Liver (tissue), 9 donors: ENCODE results near the gene PM20D1. TPM values are rescaled to one million over a fixed set of nuclear protein-coding genes. Genes with fewer than 3 reads are reported as not detected.

Experiments used
- DNase-seq: peaks from one replicate; pipeline ENCODE4 v3.0.0-alpha.2; 2017; ENCODE audit warnings: low spot score
- H3K27ac ChIP-seq, 2 donors: one replicate each; pipeline ENCODE4 v1.7.0; 2013; ENCODE audit warnings: inconsistent platforms in 2 of 2, low read length in 2 of 2, control low read depth in 1 of 2, low read depth in 1 of 2, mild to moderate bottlenecking in 1 of 2
- H3K27me3 ChIP-seq, 4 donors: one replicate each; pipeline versions ENCODE4 v1.6.1 to v1.7.0; 2013; ENCODE audit warnings: low read length in 3 of 4, inconsistent platforms in 1 of 4, mild to moderate bottlenecking in 1 of 4, moderate library complexity in 1 of 4; ENCODE audit not compliant: control insufficient read depth in 4 of 4, insufficient read depth in 4 of 4
- H3K36me3 ChIP-seq, 4 donors: one replicate each; pipeline versions ENCODE4 v1.6.1 to v1.7.0; 2013; ENCODE audit warnings: low read length in 3 of 4, mild to moderate bottlenecking in 3 of 4, low read depth in 1 of 4, moderate library complexity in 1 of 4; ENCODE audit not compliant: control insufficient read depth in 4 of 4, insufficient read depth in 3 of 4
- H3K4me1 ChIP-seq, 4 donors: one replicate each; pipeline versions ENCODE4 v1.6.1 to v1.7.0; 2013; ENCODE audit warnings: low read length in 3 of 4, mild to moderate bottlenecking in 3 of 4, moderate library complexity in 1 of 4; ENCODE audit not compliant: control insufficient read depth in 4 of 4, insufficient read depth in 4 of 4
- H3K4me3 ChIP-seq, 3 donors: one replicate each; pipeline versions ENCODE4 v1.6.1 to v1.7.0; 2013; ENCODE audit warnings: low read length in 3 of 3, control low read depth in 1 of 3, low read depth in 1 of 3, mild to moderate bottlenecking in 1 of 3
- H3K9ac ChIP-seq, 2 donors: one replicate each; pipeline ENCODE4 v1.7.0; 2013; ENCODE audit warnings: low read length in 2 of 2, mild to moderate bottlenecking in 2 of 2, moderate library complexity in 2 of 2, control low read depth in 1 of 2, low read depth in 1 of 2
- H3K9me3 ChIP-seq, 4 donors: one replicate each; pipeline versions ENCODE4 v1.6.1 to v1.7.0; 2013; ENCODE audit warnings: low read length in 3 of 4; ENCODE audit not compliant: control insufficient read depth in 4 of 4
- ATF3 ChIP-seq: IDR thresholded peaks from 2 replicates; pipeline ENCODE4 v1.6.1; 2016; ENCODE audit warnings: antibody characterized with exemption
- EGR1 ChIP-seq, 2 donors: IDR thresholded peaks; 2 replicates each; pipeline ENCODE4 v1.6.1; 2016 to 2018; ENCODE audit warnings: antibody characterized with exemption in 2 of 2, low read depth in 2 of 2
- FOXA1 ChIP-seq: IDR thresholded peaks from 2 replicates; pipeline ENCODE4 v1.6.1; 2016; ENCODE audit warnings: antibody characterized with exemption
- GABPA ChIP-seq, 2 donors: IDR thresholded peaks in 1 of 2; conservative IDR thresholded peaks in 1 of 2; 2 replicates each; pipeline ENCODE4 v1.6.1; 2016; ENCODE audit warnings: antibody characterized with exemption in 2 of 2, mild to moderate bottlenecking in 1 of 2, moderate library complexity in 1 of 2
- HNF4A ChIP-seq, 2 donors: conservative IDR thresholded peaks; 2 replicates each; pipeline ENCODE4 v1.6.1; 2016; ENCODE audit warnings: antibody characterized with exemption in 2 of 2, mild to moderate bottlenecking in 2 of 2
- HNF4G ChIP-seq: IDR thresholded peaks from 2 replicates; pipeline ENCODE4 v1.6.1; 2016; ENCODE audit warnings: antibody characterized with exemption
- RAD21 ChIP-seq, 2 donors: IDR thresholded peaks; 2 replicates each; pipeline ENCODE4 v1.6.1; 2016; ENCODE audit warnings: antibody characterized with exemption in 2 of 2, mild to moderate bottlenecking in 2 of 2
- REST ChIP-seq: IDR thresholded peaks from 2 replicates; pipeline ENCODE4 v1.6.1; 2016; ENCODE audit warnings: antibody characterized with exemption, mild to moderate bottlenecking
- WGBS: extraction: QIAGEN DNeasy Blood & Tissue Kit; methylation state at CpG from one replicate; pipeline ENCODE4 v1.1.7; 2013; 5-methylcytosine and 5-hydroxymethylcytosine counted together
- polyA plus RNA-seq, 2 donors: library from polyadenylated mRNA; stranded (reverse) in 1 of 2; unstranded in 1 of 2; fragments of 200-250 nt in 1 of 2; fragments of >200 nt in 1 of 2; fragmentation: Nextera tagmentation in 1 of 2; extraction: Ambion mirVana in 1 of 2; gene quantifications; one replicate each; pipeline versions ENCODE4 v1.2.1 to v1.2.3, GENCODE V29; 2013 to 2015
- total RNA-seq, 2 donors: library from RNA; depleted of rRNA; stranded (reverse); fragments of >200 nt; gene quantifications; one replicate each; pipeline ENCODE4 v1.2.3, GENCODE V29; 2014
- TF ChIP-seq, protein P1 (sequence below): IDR thresholded peaks from 2 replicates; pipeline ENCODE4 v1.6.1; 2016; ENCODE audit warnings: antibody characterized with exemption
- donor health status: healthy.
- donor health status: healthy.
- donor health status: healthy.
- donor health status: healthy.
- donor health status: healthy.

PM20D1 gene
- total and polyA plus RNA-seq, 4 donors, result under 0.01 to 0.30 (median 0.22) TPM

DNA sequence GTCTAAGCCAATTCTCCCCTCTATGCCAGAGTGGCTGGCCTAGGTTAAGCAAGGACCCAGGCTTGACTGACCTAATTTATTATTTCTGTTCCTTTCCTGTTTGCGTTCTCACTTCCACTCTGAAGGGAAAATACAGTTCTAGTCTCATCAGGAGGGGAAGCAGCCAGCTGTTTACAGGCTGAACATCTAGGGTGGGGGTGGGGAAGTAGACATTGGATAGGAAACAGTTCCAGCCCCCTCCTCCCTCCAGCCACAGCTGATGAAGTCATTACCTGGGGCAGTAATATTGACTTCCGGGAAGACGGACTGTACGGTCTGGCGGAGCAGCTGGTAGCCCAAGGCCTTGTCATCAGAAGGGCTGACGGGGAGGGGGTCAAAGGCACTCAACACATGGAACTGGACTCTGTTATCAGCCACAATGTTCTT is 17.6 kb downstream of the PM20D1 start (continued):
- no peak for TF ChIP-seq EGR1 (IDR thresholded peaks at IDR 0.05; ENCODE audit: low read depth in 2 of 2)

DNA sequence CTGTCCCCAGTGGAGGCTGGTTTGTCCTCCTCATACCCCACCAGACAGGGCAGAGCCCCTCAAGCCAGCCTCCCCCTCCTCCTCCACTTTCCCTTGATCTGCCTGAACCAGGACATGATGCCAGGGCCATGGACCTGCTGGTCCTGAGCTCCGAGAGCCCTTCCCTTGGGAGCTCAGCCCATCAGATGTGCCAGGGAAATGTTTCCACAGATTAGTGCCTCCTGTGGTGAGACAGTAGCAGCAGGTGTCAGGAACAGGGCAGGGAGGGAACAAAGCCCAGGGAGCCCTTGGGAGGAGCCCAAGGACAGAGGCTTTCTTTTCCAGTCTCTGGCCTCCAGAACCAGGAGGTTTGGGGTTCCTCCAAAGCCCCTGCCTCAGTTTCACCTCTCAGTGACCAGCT is 22.3 kb downstream of the PM20D1 start:
- H3K4me1 ChIP-seq, result peaks cover 0 to 5% (median 0%) of the 10 kb centered on the region in 4 donors
- TF ChIP-seq HNF4G (no peak), REST (no peak)
- DNase-seq, result no peak
- no peaks in the 10 kb centered on the region for H3K36me3 ChIP-seq
- no peak overlapping the region for H3K27ac ChIP-seq
- no peak overlapping the region for H3K4me3 ChIP-seq
- no peaks in the 10 kb centered on the region for H3K27me3 ChIP-seq
- no peaks in the 10 kb centered on the region for H3K9me3 ChIP-seq
- H3K9ac ChIP-seq, result no peak overlapping the region
- 79% methylated on average over 1 of the region's 1 CpG for WGBS

DNA sequence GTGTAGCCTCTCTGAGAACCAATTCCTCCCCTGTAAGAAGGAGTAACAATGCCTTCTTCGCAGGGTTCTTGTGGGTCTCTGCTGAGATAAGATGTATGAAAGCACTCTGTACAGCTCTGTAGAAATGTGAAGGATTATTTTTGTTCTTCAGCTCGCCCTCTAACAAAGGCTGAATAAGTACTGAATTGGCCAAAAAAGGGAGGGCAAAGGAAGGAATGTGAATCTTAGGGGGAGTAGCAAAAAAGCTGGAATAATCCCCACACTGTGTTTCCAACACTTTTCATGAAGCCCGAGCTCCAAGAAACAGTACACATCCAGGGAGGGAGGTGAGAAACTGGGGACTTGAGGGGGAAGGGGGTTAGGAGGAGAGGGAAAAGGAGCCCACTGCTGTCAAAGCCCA is 22.9 kb downstream of the PM20D1 start:
- Histone ChIP-seq H3K4me3 (no peak overlapping the region), H3K27me3 (no peaks in the 10 kb centered on the region), H3K36me3 (no peaks in the 10 kb centered on the region), H3K9ac (no peak overlapping the region), H3K4me1 (peaks cover 0 to 5% (median 0%) of the 10 kb centered on the region in 4 donors), H3K27ac (no peak overlapping the region), H3K9me3 (no peaks in the 10 kb centered on the region)
- TF ChIP-seq GABPA (IDR thresholded peaks at IDR 0.05 in 1 of 2, conservative IDR thresholded peaks at IDR 0.05 in 1 of 2) (no peak), EGR1 (IDR thresholded peaks at IDR 0.05; ENCODE audit: low read depth in 2 of 2) (no peak), ATF3 (no peak), HNF4A (conservative IDR thresholded peaks at IDR 0.05) (no peak), FOXA1 (no peak), RAD21 (IDR thresholded peaks at IDR 0.05) (no peak)
- TF ChIP-seq, protein P1, sequence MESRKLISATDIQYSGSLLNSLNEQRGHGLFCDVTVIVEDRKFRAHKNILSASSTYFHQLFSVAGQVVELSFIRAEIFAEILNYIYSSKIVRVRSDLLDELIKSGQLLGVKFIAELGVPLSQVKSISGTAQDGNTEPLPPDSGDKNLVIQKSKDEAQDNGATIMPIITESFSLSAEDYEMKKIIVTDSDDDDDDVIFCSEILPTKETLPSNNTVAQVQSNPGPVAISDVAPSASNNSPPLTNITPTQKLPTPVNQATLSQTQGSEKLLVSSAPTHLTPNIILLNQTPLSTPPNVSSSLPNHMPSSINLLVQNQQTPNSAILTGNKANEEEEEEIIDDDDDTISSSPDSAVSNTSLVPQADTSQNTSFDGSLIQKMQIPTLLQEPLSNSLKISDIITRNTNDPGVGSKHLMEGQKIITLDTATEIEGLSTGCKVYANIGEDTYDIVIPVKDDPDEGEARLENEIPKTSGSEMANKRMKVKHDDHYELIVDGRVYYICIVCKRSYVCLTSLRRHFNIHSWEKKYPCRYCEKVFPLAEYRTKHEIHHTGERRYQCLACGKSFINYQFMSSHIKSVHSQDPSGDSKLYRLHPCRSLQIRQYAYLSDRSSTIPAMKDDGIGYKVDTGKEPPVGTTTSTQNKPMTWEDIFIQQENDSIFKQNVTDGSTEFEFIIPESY, result no peak
- 76% methylated on average over 3 of the region's 3 CpGs for WGBS
- no peak for DNase-seq
